HCT116 (cell line): ENCODE data around the gene IER5L. TPM values are rescaled to one million over a fixed set of nuclear protein-coding genes. Genes with fewer than 3 reads are reported as not detected.

Experiments
- ATAC-seq: fragments of 200-7000 bp; cut with Tn5 transposase; 2 replicates; pipeline ENCODE4 v1.9.1; 2020; ENCODE audit warnings: mild to moderate bottlenecking, moderate library complexity
- BruUV-seq: library from RNA; stranded (reverse); fragments of 400-500 nt; replicated peaks from 2 replicates; lab custom pipeline; 2021; lab: Mats Ljungman, UMichigan
- CTCF ChIA-PET: fragments of 300-600 bp; sonication (Branson Sonifier 250); formaldehyde crosslinking; loops from one replicate; lab custom pipeline; 2021; ENCODE audit warnings: antibody characterized with exemption; lab: Charles Lee
- POLR2A ChIA-PET: fragments of 300-600, 350-600 bp; sonication (Branson Sonifier 250); formaldehyde crosslinking; loops from one replicate; lab custom pipeline; 2021; ENCODE audit warnings: antibody characterized with exemption; lab: Charles Lee
- RAD21 ChIA-PET, 2 experiments: fragments of 300-600 bp; sonication (Branson Sonifier 250); formaldehyde crosslinking; loops; one replicate each; lab custom pipeline; 2023; ENCODE audit warnings: low total read pairs in 2 of 2; ENCODE audit not compliant: uncharacterized antibody in 2 of 2, unreplicated experiment in 2 of 2, low non-redundant PET in 1 of 2; lab: Charles Lee
- DNase-seq: peaks from one replicate; pipeline ENCODE4 v3.0.0-alpha.2; 2010; ENCODE audit warnings: low read depth, low spot score
- H2AFZ ChIP-seq: fragments of 200-600 bp; shearing (Covaris generic), sonication (generic); 2 replicates; pipeline ENCODE4 v1.6.1; 2017; ENCODE audit warnings: low read depth, mixed run types, mixed read lengths, antibody characterized with exemption, low read length; ENCODE audit not compliant: poor library complexity, severe bottlenecking
- H3K27ac ChIP-seq: 2 replicates; pipeline ENCODE4 v1.5.1; 2012; ENCODE audit warnings: low read depth, low read length
- H3K27me3 ChIP-seq: fragments of 200-600 bp; sonication (generic); 2 replicates; pipeline ENCODE4 v1.6.1; 2016; ENCODE audit warnings: mixed run types, low read length, mixed read lengths; ENCODE audit not compliant: insufficient read depth
- H3K36me3 ChIP-seq, 2 experiments: fragments of 200-500 bp in 1 of 2; fragments of 200-600 bp in 1 of 2; sonication (Bioruptor generic) in 1 of 2; sonication (generic) in 1 of 2; 2 replicates each; pipeline versions ENCODE4 v1.5.1 to v1.6.1; 2014 to 2016; ENCODE audit warnings: low read length in 2 of 2, inconsistent platforms in 1 of 2, mixed read lengths in 1 of 2, mixed run types in 1 of 2; ENCODE audit not compliant: insufficient read depth in 2 of 2, control insufficient read depth in 1 of 2
- H3K4me1 ChIP-seq, 2 experiments: fragments of 200-600 bp in 1 of 2; sonication (generic) in 1 of 2; 2 replicates each; pipeline versions ENCODE4 v1.5.1 to v1.6.1; 2012 to 2017; ENCODE audit warnings: low read length in 2 of 2, inconsistent platforms in 1 of 2, mild to moderate bottlenecking in 1 of 2, mixed read lengths in 1 of 2, mixed run types in 1 of 2, moderate library complexity in 1 of 2; ENCODE audit not compliant: insufficient read depth in 2 of 2, control insufficient read depth in 1 of 2
- H3K4me2 ChIP-seq: fragments of 200-600 bp; sonication (generic); 2 replicates; pipeline ENCODE4 v1.6.1; 2017; ENCODE audit warnings: mixed run types, low read length, mixed read lengths
- H3K4me3 ChIP-seq, 2 experiments: fragments of 200-600 bp in 1 of 2; sonication (generic) in 1 of 2; replicated peaks in 1 of 2; 2 replicates each; pipeline ENCODE4 v1.5.1; 2011 to 2016; ENCODE audit warnings: low read length in 2 of 2, control low read depth in 1 of 2, low read depth in 1 of 2, mild to moderate bottlenecking in 1 of 2, mixed read lengths in 1 of 2, mixed run types in 1 of 2
- H3K79me2 ChIP-seq: fragments of 200-600 bp; sonication (generic); 2 replicates; pipeline ENCODE4 v1.6.1; 2017; ENCODE audit warnings: mild to moderate bottlenecking, mixed run types, low read length, moderate library complexity, mixed read lengths; ENCODE audit not compliant: insufficient read depth
- H3K9ac ChIP-seq: fragments of 200-600 bp; sonication (generic); 2 replicates; pipeline ENCODE4 v1.6.1; 2016; ENCODE audit warnings: low read length, mixed read lengths
- H3K9me2 ChIP-seq: fragments of 200-600 bp; sonication (generic), shearing (Covaris generic); 2 replicates; pipeline ENCODE4 v1.6.1; 2017; ENCODE audit warnings: mixed run types, mild to moderate bottlenecking, moderate library complexity; ENCODE audit not compliant: insufficient read depth
- H3K9me3 ChIP-seq, 2 experiments: fragments of 200-500 bp in 1 of 2; fragments of 200-600 bp in 1 of 2; sonication (Bioruptor generic) in 1 of 2; sonication (generic) in 1 of 2; 2 replicates each; pipeline ENCODE4 v1.6.1; 2014 to 2017; ENCODE audit warnings: low read length in 2 of 2, mixed read lengths in 2 of 2, inconsistent platforms in 1 of 2, low read depth in 1 of 2, mild to moderate bottlenecking in 1 of 2, mixed run types in 1 of 2, moderate library complexity in 1 of 2; ENCODE audit not compliant: control insufficient read depth in 1 of 2, insufficient read depth in 1 of 2
- H4K20me1 ChIP-seq: fragments of 200-600 bp; sonication (generic), shearing (Covaris generic); 2 replicates; pipeline ENCODE4 v1.6.1; 2017; ENCODE audit warnings: mixed run types, mild to moderate bottlenecking, moderate library complexity; ENCODE audit not compliant: insufficient read depth
- CEBPB ChIP-seq: IDR thresholded peaks from 2 replicates; pipeline ENCODE4 v1.6.1; 2012; ENCODE audit warnings: low read depth
- SIN3A ChIP-seq: IDR thresholded peaks from 2 replicates; pipeline ENCODE4 v1.6.1; 2012; ENCODE audit warnings: low read depth
- TCF7L2 ChIP-seq: IDR thresholded peaks from 2 replicates; pipeline ENCODE4 v1.7.0; 2011; ENCODE audit warnings: borderline replicate concordance, inconsistent platforms; ENCODE audit not compliant: insufficient read depth, insufficient read length; ENCODE audit errors: extremely low read depth
- ZBTB33 ChIP-seq: IDR thresholded peaks from 2 replicates; pipeline ENCODE4 v1.6.1; 2011; ENCODE audit warnings: mild to moderate bottlenecking, low read length, moderate library complexity; ENCODE audit not compliant: insufficient replicate concordance; ENCODE audit errors: extremely low read depth
- intact Hi-C: fragments of 100-400 bp; cut with micrococcal nuclease; formaldehyde crosslinking; loops from 2 replicates; pipeline ENCODE4 v1.10.0; 2022
- total RNA-seq: library from RNA; stranded (reverse); gene quantifications from one replicate; pipeline ENCODE4 v1.2.1, GENCODE V29; 2021; ENCODE audit not compliant: unreplicated experiment

The IER5L gene
- total RNA-seq, 1 experiment from 2014 or later, result 195 TPM

- H3K36me3 ChIP-seq, result peaks cover 4 to 21% of the 10 kb centered on the region in 2 experiments; a peak in 2 of 4 replicates
- H3K79me2 ChIP-seq, result peaks cover 31% of the 10 kb centered on the region
- H3K27me3 ChIP-seq, result no peaks in the 10 kb centered on the region
- peak overlapping the region; percentile 99 for H3K27ac ChIP-seq
- no TSS peak for BruUV-seq
- peak overlapping the region; percentile 85 for H3K4me2 ChIP-seq
- ChIA-PET RAD21 (interaction anchor here (0.6 to 1.6 kb wide), 8 partner anchors 34 to 487 kb away, joined by 3 to 9 read pairs (median 3); partner anchors contain the start of gene NTMT1 (in 1 of the 2)), CTCF (interaction anchor here (0.7 to 6.0 kb wide), 24 partner anchors 9 to 652 kb away, joined by 3 to 77 read pairs (median 6); partner anchors contain the start of genes C9orf50, IER5L, NTMT1 and SH3GLB2), POLR2A (interaction anchor here (0.7 to 2.8 kb wide), 10 partner anchors 39 to 489 kb away, joined by 3 to 26 read pairs (median 4); partner anchors contain the start of genes IER5L and NTMT1)
- H3K4me1 ChIP-seq, result peaks cover 35 to 62% of the 10 kb centered on the region in 2 experiments
- no peaks in the 10 kb centered on the region for H3K9me2 ChIP-seq
- peak; percentile 19 for ATAC-seq
- intact Hi-C loops, result loop anchor here (1.0 to 5.0 kb wide), 5 partner anchors 350 to 652 kb away; no protein-coding TSS in a partner anchor
- H4K20me1 ChIP-seq, result no peaks in the 10 kb centered on the region
- H3K4me3 ChIP-seq, result no peak overlapping the region
- no peak for DNase-seq
- H2AFZ ChIP-seq, result no peak overlapping the region
- peak overlapping the region; percentile 87 for H3K9ac ChIP-seq
- TF ChIP-seq TCF7L2, result no peak
- TF ChIP-seq CEBPB, result no peak
- TF ChIP-seq ZBTB33, result no peak
- no peak for TF ChIP-seq SIN3A
- no peaks in the 10 kb centered on the region for H3K9me3 ChIP-seq
These were observed 39.4 kb downstream of the IER5L start for GRCh38 chr9:129138476-129139232.
